ENCODE measurements around the gene CCDC191. TPM values are rescaled to one million over a fixed set of nuclear protein-coding genes. Genes with fewer than 3 reads are reported as not detected.

CCDC191 gene
- total RNA-seq, 1 donor from 2014 or later: 6.4 TPM

DNA sequence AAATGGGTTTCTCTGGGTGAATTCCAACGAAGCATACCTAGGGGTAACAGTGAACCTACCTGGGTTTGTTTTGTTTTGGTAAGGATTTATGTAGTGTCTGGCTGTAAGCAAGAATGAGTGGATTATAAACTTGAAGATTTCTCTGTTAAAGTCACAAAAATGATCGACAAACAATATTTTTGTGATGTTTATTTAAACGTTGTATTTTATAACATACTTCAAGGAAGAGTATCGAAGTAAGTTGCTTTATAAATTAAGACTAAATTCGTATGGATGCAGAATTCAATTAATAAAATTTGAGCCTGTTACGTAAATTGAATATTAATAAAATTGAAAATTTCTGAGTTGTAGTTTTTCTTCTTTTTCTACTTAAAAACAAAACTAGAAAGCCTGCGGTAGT lies 109.5 kb downstream of the CCDC191 start:
- H3K27me3 ChIP-seq (ENCODE audit: low read depth): no peaks in the 10 kb centered on the region
- H3K4me1 ChIP-seq: peaks cover 10% of the 10 kb centered on the region
- TF ChIP-seq, protein P1, sequence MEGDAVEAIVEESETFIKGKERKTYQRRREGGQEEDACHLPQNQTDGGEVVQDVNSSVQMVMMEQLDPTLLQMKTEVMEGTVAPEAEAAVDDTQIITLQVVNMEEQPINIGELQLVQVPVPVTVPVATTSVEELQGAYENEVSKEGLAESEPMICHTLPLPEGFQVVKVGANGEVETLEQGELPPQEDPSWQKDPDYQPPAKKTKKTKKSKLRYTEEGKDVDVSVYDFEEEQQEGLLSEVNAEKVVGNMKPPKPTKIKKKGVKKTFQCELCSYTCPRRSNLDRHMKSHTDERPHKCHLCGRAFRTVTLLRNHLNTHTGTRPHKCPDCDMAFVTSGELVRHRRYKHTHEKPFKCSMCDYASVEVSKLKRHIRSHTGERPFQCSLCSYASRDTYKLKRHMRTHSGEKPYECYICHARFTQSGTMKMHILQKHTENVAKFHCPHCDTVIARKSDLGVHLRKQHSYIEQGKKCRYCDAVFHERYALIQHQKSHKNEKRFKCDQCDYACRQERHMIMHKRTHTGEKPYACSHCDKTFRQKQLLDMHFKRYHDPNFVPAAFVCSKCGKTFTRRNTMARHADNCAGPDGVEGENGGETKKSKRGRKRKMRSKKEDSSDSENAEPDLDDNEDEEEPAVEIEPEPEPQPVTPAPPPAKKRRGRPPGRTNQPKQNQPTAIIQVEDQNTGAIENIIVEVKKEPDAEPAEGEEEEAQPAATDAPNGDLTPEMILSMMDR (IDR thresholded peaks at IDR 0.05): no peak
- H3K9me3 ChIP-seq: no peaks in the 10 kb centered on the region
- peak overlapping the region; percentile 77 for H3K4me3 ChIP-seq
- intact Hi-C loops (cut with DNase I): no loop called here
- no peak for DNase-seq
- peak overlapping the region; percentile 72 for H3K27ac ChIP-seq
- no peaks in the 10 kb centered on the region for H3K36me3 ChIP-seq
- no peak for ATAC-seq

DNA sequence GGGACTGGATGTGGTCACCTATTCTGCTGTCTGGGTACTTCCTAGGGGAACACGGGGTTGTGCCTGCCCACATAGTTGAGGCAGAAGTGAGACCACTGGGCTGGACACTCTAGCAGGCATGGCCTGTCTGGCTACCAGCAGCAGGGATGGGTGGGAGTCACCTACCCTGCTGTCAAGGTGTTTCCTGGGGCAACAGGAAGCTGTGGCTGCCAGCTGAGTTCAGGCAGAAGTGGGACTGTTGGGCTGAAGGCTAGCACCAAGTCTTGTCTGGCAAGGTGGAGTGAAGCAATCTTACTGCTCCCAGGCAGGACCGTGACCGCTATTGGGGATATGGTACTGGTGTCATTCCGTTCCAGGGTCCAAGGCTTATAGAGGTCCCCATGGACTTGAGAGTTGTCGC lies 128.8 kb downstream of the CCDC191 start:
- Histone ChIP-seq H3K27me3 (ENCODE audit: low read depth) (no peaks in the 10 kb centered on the region), H3K27ac (no peak overlapping the region), H3K36me3 (no peaks in the 10 kb centered on the region), H3K4me3 (no peak overlapping the region), H3K4me1 (no peaks in the 10 kb centered on the region), H3K9me3 (peaks cover 9% of the 10 kb centered on the region)
- intact Hi-C loops (cut with DNase I): no loop called here
- ATAC-seq (no peak), DNase-seq (no peak)
- TF ChIP-seq, protein P1 (IDR thresholded peaks at IDR 0.05): no peak

DNA sequence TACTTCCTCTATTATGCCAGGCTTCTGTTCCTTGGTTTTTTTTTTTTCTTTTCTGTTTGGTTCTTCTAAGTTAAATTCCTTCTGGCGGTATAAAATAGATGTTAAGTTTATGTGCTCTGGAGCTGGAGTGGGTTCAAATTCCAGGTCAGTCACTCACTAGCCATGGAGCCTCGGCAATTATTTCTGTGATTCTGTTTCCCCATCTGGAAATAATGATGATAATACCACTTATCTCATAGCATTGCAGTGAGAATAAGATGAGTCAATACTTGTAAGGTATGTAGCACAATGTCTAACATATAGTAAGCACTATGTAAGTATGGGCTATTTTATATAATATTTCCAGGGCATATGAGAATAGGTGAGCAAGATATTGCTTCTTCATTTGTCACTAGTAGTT lies 141.7 kb downstream of the CCDC191 start:
- H3K4me1 ChIP-seq: peaks cover 5% of the 10 kb centered on the region
- no peaks in the 10 kb centered on the region for H3K36me3 ChIP-seq
- no peak for DNase-seq
- H3K27me3 ChIP-seq (ENCODE audit: low read depth): no peaks in the 10 kb centered on the region
- TF ChIP-seq, protein P1 (IDR thresholded peaks at IDR 0.05): no peak
- no peak overlapping the region for H3K27ac ChIP-seq
- no peak overlapping the region for H3K4me3 ChIP-seq
- no peak for ATAC-seq
- H3K9me3 ChIP-seq: no peaks in the 10 kb centered on the region
- intact Hi-C loops (cut with DNase I): no loop called here

Other genes with a start within 250 kb of the CCDC191 start
- gene GRAMD1C, start 217.7 kb downstream of the CCDC191 start, total RNA-seq: 9.2 TPM
- 9.7 TPM for gene ZDHHC23, start 108.5 kb downstream of the CCDC191 start, total RNA-seq
- gene QTRT2, start 211 bp upstream of the CCDC191 start, total RNA-seq: 22.2 TPM
- gene DRD3, start 122.5 kb upstream of the CCDC191 start, total RNA-seq: not detected
- not detected for gene ZNF80, start 181.1 kb upstream of the CCDC191 start, total RNA-seq
- 1.7 TPM for gene TIGIT, start 237.5 kb upstream of the CCDC191 start, total RNA-seq